Fibroblast of peridontal ligament (primary cell): Measurements from ENCODE around the gene TBCK.

ENCODE experiments used
- DNase-seq: peaks from one replicate; pipeline ENCODE4 v3.0.0-alpha.2; 2010; ENCODE audit errors: extremely low read depth

Gene TBCK

DNA sequence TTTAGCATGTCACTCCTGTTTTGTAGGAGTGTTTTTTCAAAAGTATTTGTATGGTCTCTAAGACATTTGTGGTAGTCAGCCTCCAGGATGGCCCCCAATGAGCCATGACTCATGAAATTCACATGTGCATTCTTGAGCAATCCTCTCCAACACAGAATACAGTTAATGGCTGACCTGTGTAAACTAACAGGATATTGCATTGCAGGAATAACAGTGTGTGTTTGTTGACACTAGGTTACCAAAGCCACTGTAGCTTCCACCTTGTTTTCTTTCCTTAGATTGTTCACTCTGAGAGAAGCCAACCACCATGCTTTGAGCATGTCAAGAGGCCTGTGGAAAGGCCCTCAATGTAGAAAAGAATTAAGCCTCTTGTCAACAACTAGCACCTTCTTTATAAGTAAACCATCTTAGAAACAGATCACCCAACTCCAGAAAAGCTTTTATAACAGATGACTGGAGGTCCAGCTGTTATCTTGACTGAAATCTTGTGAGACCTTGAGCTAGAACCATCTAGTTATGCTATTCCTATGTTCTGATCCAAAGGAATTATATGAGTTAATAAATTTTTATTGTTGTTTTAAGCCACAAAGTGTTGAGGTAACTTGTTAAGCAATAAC is 28.5 kb downstream of the TBCK start:
- DNase-seq, result peak; percentile 83

DNA sequence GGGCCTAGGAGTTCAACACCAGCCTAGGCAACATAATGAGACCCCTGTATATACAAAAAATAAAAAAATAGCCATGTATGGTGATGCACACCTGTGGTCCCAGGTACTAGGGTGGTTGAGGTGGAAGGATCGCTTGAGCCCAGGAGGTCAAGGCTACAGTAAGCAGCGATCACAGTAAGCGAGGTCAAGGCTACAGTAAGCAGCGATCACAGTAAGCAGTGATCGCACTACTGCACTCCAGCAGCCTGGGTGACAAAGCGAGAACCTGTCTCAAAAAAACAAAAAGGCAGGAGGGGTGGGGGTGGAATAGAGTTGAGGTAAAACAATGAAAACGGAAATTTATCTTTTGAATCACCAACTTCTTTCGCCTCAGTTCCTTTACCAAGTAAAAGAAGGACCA is 29.4 kb downstream of the TBCK start:
- no peak for DNase-seq

DNA sequence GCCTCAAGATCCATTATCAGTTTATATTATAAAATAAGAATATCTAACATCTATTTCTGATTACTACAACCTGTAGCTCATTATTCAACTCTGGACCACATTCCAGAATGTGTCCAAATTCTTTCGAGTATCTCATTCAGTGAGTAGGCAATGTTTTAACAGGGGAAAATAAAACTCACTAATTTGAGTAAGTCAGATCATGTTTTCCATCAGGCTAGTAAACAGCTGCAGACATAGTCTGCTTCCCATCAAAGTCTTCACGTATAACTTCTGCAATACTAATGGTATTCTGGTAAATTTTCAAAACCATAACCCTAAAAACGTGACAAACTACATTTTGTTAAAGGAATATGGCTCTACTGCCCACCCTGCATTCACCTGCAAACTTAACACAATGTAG is 31.8 kb downstream of the TBCK start:
- no peak for DNase-seq

DNA sequence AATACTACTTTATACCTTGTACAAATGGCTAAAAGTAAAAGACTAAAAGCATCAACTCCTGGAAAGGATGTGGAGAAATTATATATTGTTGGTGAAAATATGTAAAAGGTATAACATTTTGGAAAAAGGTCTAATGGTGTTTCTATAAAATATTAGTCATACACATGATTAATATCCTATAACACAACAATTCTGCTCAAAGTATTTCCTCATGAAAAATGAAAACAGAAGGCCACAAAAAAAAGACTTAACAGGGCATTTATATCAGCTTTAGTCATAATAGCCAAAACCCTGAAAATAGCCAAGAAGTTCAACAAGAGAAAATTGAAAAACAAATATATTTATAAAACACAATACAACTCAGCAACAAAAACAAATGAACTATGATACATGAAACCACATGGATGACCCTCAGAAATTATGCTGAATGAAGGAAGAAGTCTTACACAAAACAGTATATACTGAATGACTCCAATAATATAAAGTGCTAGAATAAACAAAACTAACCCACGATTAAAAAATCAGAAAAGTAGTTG is 38.8 kb downstream of the TBCK start:
- no peak for DNase-seq

DNA sequence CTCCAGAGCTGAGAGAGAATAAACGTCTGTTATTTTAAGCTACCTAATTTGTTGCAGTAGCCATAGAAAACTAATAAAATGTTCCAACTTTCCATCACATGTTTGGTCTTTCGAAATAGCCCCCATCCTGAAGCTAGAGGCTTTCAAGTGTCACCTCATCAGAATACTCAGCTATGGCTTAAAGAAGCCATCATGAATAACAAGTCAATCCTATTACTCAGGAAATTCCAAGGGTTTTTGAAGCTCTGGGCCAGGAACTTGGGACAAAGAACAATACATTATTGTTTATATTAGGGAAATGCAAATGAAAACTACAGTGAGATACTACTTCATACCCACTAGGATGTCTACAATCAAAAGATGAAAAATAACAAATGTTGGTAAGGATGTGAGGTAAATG is 42.2 kb downstream of the TBCK start:
- DNase-seq, result no peak

DNA sequence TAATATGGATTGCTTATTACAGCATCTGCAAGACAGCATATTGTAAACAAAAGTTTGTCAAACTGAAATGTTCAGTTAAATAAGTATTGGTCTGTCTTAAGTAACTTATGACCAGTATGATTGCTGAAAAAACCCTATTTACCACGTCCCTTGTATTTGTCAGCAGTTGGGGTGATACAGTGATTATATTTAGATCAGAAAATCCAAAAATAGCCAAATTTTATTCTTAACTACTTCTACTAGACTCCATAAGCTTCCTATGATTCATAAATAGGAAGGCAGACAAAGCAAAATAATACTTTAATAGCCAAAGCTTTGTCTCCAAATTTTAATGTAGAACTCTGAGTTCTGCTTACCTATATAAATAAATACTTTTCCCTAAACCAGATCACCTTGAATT is 45.3 kb downstream of the TBCK start:
- no peak for DNase-seq

DNA sequence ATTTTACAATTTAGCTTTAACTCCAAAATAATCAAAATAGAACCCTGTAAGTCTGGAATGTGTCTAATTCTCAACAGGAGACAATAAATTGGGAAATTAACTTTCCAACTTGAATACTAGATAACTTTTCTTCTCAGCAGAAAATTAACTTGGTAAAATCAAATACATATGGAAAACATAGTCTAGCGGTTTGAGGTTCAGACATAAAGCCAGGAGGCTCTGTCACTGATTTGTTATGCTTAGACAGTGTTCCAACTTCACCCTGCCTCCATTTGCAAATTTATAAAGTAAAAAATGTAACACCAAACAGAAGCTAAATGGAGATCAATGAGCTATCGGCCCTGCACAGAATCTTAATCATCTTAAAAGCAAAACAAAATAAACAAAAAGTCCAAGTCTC is 46.3 kb downstream of the TBCK start:
- DNase-seq, result no peak

DNA sequence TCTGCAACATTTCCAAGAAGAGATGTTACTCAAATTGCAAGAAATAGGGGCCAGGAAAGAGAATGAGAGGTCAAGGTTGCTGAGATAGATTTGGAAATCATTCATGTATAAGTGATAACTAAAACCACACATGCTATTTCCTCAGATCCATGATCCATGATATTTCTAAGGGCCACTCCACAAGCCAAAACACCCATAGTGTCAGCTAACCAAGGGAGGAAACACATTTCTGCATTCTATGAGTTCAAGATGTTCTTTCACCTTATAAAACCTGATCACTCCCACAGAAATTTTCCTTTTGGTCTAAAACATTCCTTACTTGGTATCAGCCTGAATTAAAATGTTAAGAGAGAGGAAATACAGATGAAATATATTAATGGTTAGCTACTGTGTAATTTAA is 47.2 kb downstream of the TBCK start:
- DNase-seq, result no peak

DNA sequence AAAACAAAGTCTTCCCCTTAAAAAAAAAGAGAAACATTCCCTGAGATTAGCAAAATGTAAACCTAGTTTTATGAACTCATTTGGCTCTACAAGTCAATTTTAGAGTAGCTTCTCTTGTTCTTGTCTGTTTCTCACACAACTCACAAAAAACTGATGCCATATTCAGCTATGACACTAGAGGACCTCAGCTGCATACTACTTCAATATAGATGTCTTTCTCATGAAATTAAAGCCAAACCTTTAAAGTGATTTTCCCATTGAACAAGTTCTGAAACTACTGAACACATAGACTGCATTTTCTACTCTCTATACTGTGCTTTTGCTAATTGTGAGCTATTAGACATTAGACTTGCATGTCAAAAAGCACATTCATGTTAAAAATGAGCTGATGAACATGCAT is 49.8 kb downstream of the TBCK start:
- peak; percentile 81 for DNase-seq

DNA sequence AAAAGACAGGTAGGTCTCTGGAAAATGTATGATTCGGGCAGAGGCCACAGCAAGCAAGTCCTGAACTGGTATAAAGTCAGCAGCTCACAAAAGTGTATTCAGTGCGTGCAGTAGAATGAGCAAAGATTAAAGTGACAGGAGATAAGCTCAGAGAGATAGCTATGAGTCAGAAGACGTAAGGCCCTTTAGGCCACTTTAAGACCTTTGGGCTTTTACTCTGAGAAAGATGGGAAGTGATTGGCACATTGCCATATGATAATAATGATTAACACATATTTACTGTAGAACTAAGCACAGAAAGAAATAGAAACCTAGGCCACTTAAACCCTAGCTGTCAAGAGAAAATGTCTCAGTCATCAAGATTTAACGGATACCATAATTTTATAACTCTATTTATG is 51.7 kb downstream of the TBCK start:
- DNase-seq, result no peak

DNA sequence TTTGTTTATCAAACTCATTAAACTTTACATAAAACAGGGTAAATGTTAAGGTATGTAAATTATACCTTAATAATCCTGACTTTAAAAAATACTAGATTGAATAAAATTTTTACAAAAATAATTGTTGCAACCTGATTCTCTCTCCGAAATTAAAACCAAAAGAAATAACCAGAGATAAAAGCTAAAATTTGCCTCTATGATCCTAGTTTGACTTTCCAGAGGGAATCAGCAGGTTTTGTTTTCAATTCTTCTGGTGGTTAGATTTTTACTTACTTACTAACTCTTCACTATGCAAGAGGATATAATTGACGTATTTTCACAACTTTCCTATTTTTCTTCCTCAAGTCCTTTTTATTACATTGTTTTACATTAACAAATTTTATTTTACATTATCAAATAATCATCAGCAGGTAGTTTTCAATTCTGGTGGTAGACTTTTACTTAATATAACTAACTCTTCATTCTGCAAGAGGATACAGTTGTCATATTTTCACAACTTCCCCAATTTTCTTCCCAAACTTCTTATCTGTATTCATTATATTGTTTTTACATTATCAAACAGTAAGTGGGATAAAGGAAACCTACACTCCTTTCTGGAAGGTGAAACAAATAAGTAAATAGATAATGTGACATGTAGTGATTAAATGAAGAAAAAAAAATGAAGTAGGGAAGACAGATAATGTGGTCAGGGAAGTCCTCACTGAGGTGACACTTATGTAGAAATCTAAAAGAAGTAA is 52.2 kb downstream of the TBCK start:
- no peak for DNase-seq

DNA sequence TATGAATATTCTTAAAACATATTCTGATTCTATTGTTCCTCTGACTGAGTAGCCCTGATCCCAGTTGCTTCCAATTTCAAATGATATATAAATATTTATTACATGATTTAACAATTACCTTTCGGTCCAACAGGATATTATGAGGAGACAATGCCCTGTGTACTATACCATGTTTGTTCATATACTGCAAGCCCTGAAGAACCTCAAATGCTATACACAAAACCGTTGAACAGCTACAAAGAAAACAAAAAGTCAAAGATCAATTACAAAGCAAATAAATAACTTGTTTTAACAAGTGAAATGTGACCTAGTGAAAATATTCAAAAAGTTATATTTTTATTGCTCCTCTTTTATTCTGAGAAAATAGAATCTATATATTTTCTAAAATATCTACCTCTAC is 54.0 kb downstream of the TBCK start:
- DNase-seq, result no peak

DNA sequence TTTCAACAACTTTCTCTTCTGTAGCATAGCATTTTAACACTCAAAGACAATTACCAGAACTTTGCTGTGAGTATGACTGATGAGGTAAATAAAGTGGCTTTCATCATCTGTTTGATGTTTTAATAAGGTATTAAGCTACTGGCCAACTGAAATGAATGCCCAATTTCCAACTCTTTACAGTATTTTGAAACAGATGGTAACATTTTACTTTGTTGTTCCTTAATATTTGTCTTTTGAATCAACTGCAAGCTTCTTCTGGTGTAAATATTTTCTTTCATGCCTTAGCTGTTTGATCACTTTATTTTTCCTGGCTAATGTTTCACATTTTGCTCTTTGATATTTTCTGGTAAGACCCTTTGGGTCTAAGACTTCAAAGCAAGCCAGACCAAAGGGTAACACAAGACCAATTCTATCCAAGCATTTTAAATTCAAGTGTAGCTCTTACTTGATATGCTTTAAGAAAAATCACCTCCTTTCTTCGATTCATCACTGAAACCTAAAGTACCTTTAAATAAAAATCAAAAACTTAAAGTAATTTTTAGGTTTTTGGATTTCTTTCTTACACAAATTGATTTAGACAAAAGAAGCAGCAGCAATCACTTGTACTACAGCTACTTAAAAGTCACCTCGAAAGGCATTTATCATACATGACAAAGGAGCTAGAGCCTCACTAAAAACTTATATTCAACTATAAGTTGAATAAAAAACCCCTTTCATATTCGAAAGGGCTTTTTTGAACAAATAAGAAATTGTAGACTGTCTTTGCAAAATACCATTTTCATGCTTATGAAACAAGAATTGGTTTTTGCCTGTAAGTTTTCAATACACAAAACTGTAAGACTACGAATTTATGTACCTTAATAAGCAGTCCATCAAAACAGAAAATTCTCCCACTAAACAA is 57.6 kb downstream of the TBCK start:
- peak; percentile 49 for DNase-seq

DNA sequence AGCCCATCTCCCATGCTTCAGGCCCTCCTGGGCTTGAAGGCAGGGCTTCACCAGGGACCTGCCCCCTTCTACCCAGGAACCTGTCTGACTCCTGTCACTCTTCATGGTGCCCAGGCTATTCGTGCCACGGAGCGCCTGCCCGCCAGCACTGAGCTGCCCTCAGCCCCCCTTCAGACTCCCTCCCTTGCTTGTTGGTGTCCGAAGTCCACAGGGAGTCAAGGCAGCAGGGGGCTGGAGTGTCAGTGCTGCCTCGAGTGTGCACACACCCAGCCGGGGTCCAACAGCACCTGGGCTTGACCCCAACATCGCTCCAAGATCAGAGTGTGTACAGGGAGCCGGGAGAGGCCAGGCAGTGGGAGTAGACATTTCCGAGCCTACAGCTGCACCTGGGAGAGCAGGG is 59.8 kb downstream of the TBCK start:
- no peak for DNase-seq

DNA sequence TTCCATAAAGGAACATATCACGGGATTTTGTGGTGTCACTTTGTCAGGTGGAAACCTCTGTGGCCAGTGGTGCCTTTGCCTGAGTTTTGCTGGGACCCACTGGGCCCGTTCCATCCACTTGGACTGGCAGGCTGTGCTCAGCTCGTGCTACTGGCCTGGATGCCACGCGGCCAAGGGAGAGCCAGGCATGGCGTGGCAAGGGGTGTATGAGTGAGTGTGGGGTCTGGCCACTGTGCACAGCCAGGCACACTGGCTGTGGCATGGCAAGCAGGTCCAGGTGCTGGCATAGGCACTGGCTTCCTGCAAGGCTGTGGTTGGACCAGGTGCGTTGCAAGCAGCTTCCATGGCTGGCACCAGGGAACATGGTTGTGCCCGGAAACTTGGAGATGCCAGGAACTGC is 60.8 kb downstream of the TBCK start:
- no peak for DNase-seq

DNA sequence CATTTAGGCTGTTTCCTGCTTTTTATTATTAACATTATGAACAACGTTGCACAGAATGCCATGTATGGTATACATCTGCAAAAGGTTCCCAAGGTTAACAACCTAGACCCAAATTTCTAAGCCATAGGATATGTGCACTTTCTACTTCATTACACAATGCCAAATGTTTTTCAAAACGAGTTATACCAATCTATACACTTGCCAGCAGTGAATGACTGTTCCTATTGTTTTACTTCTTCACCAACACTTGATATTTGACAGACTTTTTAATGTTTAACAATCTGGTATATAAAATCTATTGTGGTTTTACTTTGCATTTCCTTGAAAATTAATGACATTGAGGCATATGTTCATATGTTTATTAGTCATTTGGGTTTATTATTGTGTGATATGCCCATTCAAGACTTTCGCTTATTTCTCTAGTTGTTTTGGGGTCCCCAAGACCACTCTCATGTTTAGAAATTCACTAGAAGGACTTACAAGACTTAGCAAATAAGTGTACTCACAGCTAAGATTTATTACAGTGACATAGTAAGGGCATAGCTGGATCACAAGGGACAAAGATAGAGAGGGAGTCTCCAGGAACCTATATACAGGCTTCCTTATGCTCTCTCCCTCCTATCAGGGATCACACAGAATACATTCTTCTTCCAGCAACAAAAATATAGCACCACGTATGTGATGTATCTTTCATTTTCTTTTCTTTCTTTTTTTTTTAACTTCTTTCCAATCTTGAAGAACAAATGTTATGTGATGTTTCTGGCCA is 62.5 kb downstream of the TBCK start:
- no peak for DNase-seq

DNA sequence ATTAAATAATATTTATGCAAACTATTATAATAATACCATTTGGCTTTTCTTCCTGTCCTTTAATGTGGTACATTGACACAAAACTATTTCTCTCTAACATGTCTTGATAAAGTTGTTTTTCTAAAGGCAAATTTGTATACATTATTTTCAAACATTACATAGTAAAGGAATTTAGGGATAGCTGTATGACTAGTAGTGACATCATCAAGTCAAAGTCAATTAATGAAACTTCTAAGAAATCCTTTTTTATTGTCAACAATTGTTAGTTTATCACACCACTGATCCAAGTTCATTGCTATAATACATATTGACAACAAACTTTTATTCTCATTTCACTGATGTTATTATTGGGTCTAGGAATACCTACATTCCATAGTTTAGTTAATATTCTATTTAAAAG is 68.4 kb downstream of the TBCK start:
- no peak for DNase-seq

DNA sequence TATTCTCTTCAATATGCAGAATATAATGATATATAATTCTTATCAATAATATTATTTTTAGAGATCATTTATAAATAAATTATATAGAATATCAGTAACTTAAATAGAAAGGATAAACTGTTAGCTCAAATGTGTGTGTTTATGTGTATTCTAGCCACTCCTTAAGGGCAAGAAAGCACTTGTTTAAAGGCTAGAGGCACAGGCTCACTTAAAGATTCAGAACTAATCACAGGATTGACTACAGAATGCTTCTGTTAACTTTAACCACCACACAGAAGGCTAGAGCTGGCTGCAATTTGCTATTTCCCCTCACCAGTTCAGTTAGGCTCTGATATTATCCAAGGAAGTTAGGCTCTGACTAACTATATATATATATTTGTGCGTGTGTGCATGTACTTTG is 69.6 kb downstream of the TBCK start:
- DNase-seq, result no peak

DNA sequence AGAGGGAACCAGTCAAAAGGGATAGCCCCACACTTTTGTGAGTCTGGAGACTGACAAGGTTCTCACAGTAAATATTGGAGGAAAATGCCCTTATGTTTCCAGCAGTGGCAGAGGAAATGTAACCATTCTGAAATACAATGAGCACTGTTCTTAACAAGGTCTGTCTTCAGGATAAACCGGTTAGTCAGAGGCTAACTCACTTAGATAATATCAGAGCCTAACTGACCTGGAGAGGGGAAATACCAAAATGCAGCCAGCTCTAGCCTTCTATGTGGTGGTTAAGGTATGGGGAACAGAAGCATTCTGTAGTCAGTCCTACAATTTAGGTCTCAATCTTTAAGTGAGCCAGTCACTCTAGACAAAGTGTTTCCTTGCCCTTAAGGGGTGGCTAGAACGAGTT is 70.8 kb downstream of the TBCK start:
- DNase-seq, result no peak

DNA sequence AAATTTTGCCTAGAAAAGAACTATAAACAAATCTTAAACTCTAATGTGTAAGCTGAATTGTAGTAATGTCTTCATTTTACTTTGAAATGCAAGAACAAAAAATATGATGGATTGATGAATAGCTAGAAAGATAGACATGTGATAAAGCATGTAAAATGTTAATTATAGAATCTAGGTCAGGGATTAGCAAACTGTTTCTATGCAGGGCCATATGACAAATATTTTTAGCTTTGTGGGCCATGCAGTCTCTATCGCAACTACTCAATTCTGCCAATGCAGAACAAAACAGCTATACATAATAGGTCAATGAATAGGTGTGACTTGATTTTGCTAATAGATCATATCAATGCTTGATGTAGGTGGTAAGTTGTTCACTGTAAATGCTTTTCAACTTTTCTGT is 75.3 kb downstream of the TBCK start:
- no peak for DNase-seq

DNA sequence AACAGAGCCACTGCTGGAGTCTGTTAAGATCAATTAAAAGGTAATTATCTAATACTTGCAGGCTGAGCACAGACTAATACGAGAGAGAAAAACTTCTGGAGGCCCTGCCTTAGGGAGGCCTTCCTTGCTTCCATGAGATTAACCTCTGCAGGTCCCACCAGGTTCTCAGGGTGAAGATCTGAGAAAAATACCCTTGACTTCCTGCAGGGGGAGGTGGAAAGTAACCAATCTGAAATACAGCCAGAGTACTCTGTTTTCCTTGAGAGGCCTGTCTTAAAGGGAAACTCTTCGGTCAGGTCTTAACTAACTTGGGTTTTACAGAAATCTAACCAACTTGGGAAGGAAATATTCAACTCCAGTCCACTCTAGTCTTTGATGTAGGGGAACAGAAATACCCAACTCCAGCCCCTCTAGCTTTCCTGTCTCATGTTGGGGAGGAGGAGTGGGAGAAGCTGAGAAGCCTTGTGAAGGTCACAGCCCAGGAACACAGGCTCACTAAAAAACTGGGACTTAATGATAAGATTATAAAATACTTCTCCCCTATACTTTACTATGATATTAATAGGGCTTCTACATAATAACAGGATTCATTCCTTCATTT is 77.1 kb downstream of the TBCK start:
- peak; percentile 27 for DNase-seq
